ENCODE data around the gene KIF24. TPM values are rescaled to one million over a fixed set of nuclear protein-coding genes. Genes with fewer than 3 reads are reported as not detected.

Gene KIF24
- polyA plus RNA-seq, 1 of the 3 experiments (the other 2 are of a cell fraction) = 1.2 TPM

DNA sequence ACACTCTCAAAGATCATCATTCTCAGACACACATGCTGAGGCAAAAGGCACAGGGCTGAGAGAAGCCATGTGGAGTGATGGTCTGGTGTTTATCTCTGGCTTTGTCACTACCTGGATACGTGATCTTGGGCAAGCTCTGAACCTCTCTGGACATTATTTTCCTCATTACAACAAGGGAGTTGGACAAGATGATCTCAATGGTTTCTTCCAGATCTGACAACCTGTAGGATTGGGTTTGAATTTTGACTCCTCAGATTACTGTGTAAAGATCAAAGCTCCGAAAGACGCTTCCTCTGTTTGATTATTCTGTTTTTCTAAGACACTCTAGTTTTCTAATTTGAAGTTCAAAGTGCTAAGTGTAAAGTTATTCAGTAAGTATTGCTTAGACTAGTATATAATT lies 20.3 kb upstream of the KIF24 start:
- H3K36me3 ChIP-seq (replicated peaks in 1 of 2; ENCODE audit: control insufficient read depth in 1 of 2, insufficient read depth in 2 of 2, low read length in 1 of 2) = no peaks in the 10 kb centered on the region
- peaks cover 0 to 16% of the 10 kb centered on the region in 2 experiments; a peak in 1 of 4 replicates for H3K4me1 ChIP-seq (ENCODE audit: control insufficient read depth in 1 of 2, insufficient read depth in 2 of 2, low read depth in 1 of 2, low read length in 1 of 2)
- 97% methylated on average over 3 of the region's 3 CpGs for WGBS (ENCODE audit: low lambda C conversion rate)
- no peaks in the 10 kb centered on the region for H3F3A ChIP-seq (replicated peaks; ENCODE audit: insufficient read depth)
- no peak for DNase-seq
- H2AFZ ChIP-seq (ENCODE audit: low read depth) = no peak overlapping the region
- no peaks in the 10 kb centered on the region for H3K9me2 ChIP-seq
- H3K4me3 ChIP-seq (ENCODE audit: low read depth in 2 of 2, low read length in 1 of 2) = no peak overlapping the region
- ChIA-PET POLR2A (no interaction called here), CTCF (interaction anchor here (0.7 to 0.8 kb wide), 2 partner anchors 46 to 54 kb away, joined by 3 read pairs; no protein-coding TSS in a partner anchor)
- TF ChIP-seq FOXJ3 (CRISPR knock-in tag; IDR thresholded peaks at IDR 0.05) (no peak), GABPA (IDR thresholded peaks at IDR 0.05; ENCODE audit: low read depth) (no peak), SIN3A (IDR thresholded peaks at IDR 0.05; ENCODE audit: borderline replicate concordance, low read depth, low read length) (no peak), TEAD4 (IDR thresholded peaks at IDR 0.05; ENCODE audit: borderline replicate concordance, insufficient read depth) (no peak), TAF1 (IDR thresholded peaks at IDR 0.05; ENCODE audit: borderline replicate concordance, low read depth, low read length) (no peak), RXRA (IDR thresholded peaks at IDR 0.05; ENCODE audit: borderline replicate concordance, low read depth) (no peak), EP300 (IDR thresholded peaks at IDR 0.05; ENCODE audit: borderline replicate concordance in 1 of 2, low read depth in 1 of 2, low read length in 1 of 2) (no peak), EZH2phosphoT487 (IDR thresholded peaks at IDR 0.05; ENCODE audit: borderline replicate concordance, low read depth) (no peak), POLR2AphosphoS5 (IDR thresholded peaks at IDR 0.05; ENCODE audit: low read depth, low read length) (no peak), FOXM1 (IDR thresholded peaks at IDR 0.05; ENCODE audit: low read depth) (no peak), GATA2 (CRISPR knock-in tag; IDR thresholded peaks at IDR 0.05) (no peak), USF1 (IDR thresholded peaks at IDR 0.05; ENCODE audit: borderline replicate concordance, low read depth) (no peak), RCOR1 (IDR thresholded peaks at IDR 0.05; ENCODE audit: low read length) (no peak), NRF1 (IDR thresholded peaks at IDR 0.05; ENCODE audit: low read depth, low read length) (no peak), TCF12 (IDR thresholded peaks at IDR 0.05) (no peak), CHD2 (IDR thresholded peaks at IDR 0.05; ENCODE audit: low read length, partially characterized antibody) (no peak)
- TF ChIP-seq, protein P1, sequence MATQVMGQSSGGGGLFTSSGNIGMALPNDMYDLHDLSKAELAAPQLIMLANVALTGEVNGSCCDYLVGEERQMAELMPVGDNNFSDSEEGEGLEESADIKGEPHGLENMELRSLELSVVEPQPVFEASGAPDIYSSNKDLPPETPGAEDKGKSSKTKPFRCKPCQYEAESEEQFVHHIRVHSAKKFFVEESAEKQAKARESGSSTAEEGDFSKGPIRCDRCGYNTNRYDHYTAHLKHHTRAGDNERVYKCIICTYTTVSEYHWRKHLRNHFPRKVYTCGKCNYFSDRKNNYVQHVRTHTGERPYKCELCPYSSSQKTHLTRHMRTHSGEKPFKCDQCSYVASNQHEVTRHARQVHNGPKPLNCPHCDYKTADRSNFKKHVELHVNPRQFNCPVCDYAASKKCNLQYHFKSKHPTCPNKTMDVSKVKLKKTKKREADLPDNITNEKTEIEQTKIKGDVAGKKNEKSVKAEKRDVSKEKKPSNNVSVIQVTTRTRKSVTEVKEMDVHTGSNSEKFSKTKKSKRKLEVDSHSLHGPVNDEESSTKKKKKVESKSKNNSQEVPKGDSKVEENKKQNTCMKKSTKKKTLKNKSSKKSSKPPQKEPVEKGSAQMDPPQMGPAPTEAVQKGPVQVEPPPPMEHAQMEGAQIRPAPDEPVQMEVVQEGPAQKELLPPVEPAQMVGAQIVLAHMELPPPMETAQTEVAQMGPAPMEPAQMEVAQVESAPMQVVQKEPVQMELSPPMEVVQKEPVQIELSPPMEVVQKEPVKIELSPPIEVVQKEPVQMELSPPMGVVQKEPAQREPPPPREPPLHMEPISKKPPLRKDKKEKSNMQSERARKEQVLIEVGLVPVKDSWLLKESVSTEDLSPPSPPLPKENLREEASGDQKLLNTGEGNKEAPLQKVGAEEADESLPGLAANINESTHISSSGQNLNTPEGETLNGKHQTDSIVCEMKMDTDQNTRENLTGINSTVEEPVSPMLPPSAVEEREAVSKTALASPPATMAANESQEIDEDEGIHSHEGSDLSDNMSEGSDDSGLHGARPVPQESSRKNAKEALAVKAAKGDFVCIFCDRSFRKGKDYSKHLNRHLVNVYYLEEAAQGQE (IDR thresholded peaks at IDR 0.05; ENCODE audit: low read depth, low read length) = no peak
- TF ChIP-seq, protein P2, sequence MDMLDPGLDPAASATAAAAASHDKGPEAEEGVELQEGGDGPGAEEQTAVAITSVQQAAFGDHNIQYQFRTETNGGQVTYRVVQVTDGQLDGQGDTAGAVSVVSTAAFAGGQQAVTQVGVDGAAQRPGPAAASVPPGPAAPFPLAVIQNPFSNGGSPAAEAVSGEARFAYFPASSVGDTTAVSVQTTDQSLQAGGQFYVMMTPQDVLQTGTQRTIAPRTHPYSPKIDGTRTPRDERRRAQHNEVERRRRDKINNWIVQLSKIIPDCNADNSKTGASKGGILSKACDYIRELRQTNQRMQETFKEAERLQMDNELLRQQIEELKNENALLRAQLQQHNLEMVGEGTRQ (IDR thresholded peaks at IDR 0.05; ENCODE audit: borderline replicate concordance, low read depth, low read length) = no peak
- no peaks in the 10 kb centered on the region for H3K79me2 ChIP-seq (ENCODE audit: insufficient read depth)
- no peaks in the 10 kb centered on the region for H3K27me3 ChIP-seq (ENCODE audit: insufficient read depth)
- H4K20me1 ChIP-seq (ENCODE audit: insufficient read depth) = no peaks in the 10 kb centered on the region
- H3K4me2 ChIP-seq = no peak overlapping the region
- no peak overlapping the region for H3K9ac ChIP-seq
- no peak overlapping the region for H3K27ac ChIP-seq (ENCODE audit: low read depth in 2 of 2, low read length in 1 of 2)
- no peaks in the 10 kb centered on the region for H3K9me3 ChIP-seq
